Right renal cortex interstitium (tissue), 3 donors: ENCODE measurements around the gene EFS. TPM values are rescaled to one million over a fixed set of nuclear protein-coding genes. Genes with fewer than 3 reads are reported as not detected.
A peak's percentile ranks its signal among the peaks of the same experiment; 100 is the strongest.

Experiments
- DNase-seq, 3 donors: peaks; one replicate each; pipeline ENCODE4 v3.0.0-alpha.2; 2013; ENCODE audit warnings: low read depth in 3 of 3, low spot score in 2 of 3
- polyA plus RNA-seq, 3 donors: library from polyadenylated mRNA; unstranded; fragments of 120-200 nt; gene quantifications; one replicate each; pipeline ENCODE4 v1.2.1, GENCODE V29; 2013; ENCODE audit not compliant: insufficient read length in 3 of 3

Gene EFS
- polyA plus RNA-seq, 3 donors: 28.1 to 29.7 (median 29.5) TPM

GRCh38 chr14:23359722-23360447, 5.1 kb downstream of the EFS start:
- DNase-seq: no peak

GRCh38 chr14:23359167-23359626, 5.8 kb downstream of the EFS start:
- DNase-seq: no peak

GRCh38 chr14:23358553-23359166, 6.3 kb downstream of the EFS start:
- DNase-seq: no peak

GRCh38 chr14:23358042-23358441, 6.9 kb downstream of the EFS start:
- no peak for DNase-seq

- DNase-seq: no peak
Measured at GRCh38 chr14:23357261-23357660, 7.7 kb downstream of the EFS start.

- no peak for DNase-seq
Measured at GRCh38 chr14:23356662-23357061, 8.3 kb downstream of the EFS start.

DNA sequence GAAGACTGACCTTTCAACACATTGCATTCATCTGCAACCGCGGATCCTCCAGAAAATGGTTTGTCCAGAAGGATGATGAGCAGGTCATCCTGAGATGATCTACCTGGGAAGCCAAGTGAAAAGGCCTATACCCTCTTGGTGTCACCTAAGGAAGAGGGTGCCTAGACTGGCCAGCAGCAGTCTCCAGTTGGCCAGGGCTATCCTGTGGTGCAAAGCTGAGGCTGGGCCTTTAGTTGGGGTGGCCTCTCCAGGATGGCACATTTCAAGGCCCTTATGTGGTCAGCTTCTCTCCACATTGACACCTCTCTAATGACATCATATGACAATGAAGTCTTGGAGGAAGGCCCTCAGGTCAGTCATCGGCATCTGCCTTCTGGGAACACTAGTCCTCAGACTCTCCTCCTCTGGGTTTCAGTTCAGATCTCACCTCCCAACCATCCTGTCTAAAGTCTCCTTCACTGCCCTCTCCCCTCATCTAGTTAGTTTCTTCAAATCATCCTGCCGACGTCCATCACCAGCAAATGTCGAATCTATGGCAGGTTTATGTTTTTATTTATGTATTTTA, 9.0 kb downstream of the EFS start:
- no peak for DNase-seq

DNA sequence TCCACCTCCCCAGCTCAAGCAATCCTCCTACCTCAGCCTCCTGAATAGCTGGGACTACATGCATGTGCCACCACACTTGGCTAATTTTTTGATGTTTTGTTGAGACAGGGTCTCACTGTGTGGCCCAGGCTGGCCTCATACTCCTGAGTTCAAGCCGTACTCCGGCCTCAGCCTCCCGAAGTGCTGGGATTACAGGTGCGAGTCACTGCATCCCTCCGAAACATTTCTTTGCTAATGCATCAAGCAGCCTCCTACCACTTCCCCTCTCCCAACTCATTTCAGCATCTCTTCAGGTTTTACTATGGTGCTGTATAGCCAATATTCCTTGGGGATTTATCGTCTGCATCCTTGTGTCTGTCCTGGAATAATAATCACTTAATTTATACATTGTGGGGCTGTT, 10.0 kb downstream of the EFS start:
- no peak for DNase-seq

DNA sequence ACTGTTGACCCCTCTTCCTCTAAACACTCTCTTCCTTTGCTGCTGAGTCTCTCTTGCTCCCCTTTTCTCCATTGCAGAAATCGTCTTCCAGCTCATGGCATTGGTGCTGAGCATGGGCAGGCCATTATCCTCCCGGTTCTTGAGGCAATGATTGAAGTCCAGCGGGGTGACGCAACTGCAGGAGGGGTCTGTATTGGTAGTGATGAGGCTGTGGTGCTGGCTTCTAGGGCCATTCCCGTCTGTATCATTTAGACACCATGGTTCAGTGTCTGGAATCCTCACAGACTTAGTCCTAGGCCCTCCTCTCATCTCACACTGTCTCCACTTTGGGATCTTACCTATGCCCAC, 11.6 kb downstream of the EFS start:
- DNase-seq: no peak

GRCh38 chr14:23352506-23353432, 12.2 kb downstream of the EFS start, which contains the start of gene SLC22A17:
Gene SLC22A17 (minus strand): TSS chr14:23352887.
- peak; percentile 77 to 86 (median 83) for DNase-seq

DNA sequence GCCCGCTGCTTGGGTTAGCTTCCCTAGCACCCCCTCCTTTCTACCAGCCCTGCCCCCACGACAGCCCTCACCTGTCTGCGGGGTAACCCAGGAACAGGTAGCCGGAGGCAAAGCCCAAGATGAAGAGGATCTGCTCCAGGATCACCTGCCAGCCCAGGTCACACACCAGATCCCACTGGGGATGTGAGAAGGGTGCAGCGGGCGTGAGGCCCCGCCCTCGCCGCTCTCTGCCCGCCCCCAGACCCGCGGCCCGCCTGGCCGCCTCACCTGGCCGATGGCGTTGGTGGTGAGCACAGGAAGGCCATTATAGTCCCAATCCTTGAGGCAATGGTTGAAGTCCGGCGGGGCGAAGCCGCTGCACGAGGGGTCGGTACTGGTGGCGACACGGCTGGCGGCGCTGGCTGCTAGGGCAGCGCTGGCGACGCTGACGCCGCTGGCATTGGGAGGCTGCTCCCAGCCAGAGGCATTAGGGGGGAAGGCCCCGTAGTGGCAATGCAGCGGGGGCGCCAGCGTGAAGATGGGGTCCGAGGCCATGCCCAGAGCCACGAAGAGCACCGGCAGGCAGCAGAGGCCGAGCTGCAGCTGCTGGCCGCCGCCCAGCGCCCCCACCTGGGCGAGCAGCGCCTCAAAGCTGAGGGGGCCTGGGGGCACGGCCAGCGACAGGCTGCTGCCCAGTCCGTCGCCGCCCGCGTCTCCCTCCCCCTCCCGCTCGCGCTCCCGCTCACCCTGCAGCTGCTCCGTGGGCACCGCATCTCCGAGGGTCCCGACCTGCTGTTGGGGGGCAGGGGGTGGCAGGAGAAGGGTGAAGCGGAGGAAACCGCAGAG, 13.1 kb downstream of the EFS start:
- no peak for DNase-seq

- DNase-seq: no peak
Measured at GRCh38 chr14:23349156-23349845, 15.7 kb downstream of the EFS start.

- DNase-seq: no peak
Measured at GRCh38 chr14:23348297-23348655, 16.7 kb downstream of the EFS start.

GRCh38 chr14:23347406-23348296, 17.3 kb downstream of the EFS start:
- DNase-seq: no peak

DNA sequence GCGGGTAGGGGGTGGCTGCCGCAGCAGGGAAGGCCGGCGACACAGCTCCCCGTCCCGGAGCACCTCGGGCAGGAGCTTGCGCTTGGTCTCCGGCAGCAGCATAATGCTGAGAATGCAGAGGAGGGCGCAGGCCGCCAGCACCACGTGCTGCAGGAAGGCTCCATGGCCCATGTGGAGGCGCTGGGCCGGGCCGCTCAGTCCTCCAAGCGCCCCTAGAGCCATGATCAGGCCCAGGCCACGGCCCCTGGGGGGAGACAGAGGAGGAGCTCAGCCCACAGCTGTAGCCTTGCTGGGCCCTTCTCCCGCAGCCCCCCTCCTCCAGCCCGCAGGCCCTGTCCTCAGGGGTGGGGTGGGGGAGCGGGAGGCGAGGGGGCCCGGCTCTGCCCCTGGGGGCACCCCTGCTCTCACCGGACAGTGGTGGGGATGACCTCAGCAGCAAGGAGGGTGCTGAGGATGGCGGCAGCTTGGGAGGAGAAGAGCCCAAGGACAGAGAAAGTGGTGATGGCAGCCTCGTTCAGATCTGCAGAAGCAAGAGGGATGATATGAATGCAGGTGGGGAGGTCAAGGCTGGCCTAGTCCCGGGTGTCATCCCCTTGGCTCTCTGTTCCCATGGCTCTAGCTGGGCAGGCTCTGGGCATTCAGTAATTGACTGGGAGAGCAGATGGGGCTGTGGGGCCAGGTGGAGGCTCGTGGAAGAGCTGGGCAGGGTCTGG, 18.1 kb downstream of the EFS start:
- DNase-seq: no peak

DNA sequence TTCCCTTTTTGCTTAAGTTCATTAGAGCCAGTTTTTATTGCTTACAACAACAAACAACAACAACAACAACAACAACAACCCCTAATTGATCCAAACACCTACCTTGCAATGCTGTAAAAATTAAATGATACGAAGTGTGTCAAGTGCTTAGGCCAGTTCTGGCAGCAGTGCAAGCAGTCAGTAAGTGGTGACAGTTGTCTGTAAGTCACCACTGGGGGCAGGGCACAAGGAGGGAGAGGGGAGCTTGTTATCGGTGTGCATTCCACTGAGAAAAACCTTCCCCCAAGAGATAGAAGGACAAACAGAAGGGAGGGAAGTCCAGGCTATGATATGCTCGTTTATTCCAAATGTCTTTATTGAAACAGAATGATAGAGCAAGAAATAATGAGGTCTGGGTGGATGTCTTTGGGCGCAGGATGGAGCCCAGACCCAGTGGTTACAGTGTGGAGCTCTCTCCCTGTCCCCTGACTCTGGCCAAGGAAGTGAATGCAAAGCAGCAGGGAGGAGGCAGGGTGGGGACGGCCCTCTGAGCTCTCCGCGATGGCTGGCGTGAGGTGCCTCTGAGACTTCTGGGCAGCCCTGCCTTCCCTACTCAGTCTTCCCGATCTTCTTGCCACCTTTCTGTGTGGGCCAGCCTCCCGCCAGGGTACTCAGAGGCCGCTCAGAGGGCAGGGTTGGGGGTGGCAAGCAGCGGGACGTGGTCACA, 18.8 kb downstream of the EFS start:
- DNase-seq: no peak

GRCh38 chr14:23344481-23344880, 20.5 kb downstream of the EFS start:
- no peak for DNase-seq
